ENCODE measurements around the gene LAMTOR1.
A peak's percentile ranks its signal among the peaks of the same experiment; 100 is the strongest.
"Not testable (repeated sequence)": the region's sequence is repeated elsewhere in the genome, so short reads cannot be mapped to it uniquely, and the experiment has no call there.

LAMTOR1 gene

DNA sequence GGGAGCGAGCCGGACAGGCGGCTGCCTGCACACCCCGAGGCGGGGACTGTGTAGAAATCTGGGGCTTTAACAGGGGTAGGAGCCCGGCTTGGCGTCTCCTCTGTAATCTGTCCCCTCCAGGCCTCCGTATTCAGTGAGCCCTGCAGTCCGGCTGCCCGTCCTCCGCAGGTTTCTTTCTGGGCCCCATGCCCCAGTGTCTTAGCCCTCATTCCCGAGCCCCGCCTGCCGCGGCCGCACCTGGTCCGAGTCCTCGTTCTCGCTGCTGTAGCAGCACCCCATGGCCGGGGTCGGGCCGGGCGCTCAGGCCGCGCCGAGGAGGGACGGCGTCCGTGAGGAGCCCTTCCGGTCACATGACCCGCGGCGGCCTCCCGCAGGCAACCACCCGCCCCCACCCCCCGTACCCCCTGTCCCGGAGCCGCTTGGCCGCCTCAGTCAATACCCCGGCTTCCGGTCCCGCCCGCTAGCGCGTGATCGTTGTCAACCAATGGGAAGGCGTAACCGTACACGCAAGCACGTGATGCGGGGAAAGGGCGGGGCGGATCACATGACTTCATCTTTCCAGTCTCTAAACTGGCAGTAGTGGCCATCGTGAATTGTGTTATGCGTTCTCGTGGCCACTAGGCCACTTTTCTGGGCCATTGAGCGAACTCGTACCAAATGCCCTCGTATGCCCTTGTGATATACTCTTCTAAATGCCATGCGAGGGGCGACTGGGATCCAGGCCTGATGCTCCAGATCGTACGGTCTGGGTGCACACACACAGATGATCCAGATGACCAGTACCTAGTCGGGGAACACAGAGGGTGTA lies at the start of gene LAMTOR1:
TSS of gene LAMTOR1 (minus strand) at position 352 of the 808 bp plus-strand sequence. CDS start at position 279, 73 bp downstream.
- TF ChIP-seq, protein P1, sequence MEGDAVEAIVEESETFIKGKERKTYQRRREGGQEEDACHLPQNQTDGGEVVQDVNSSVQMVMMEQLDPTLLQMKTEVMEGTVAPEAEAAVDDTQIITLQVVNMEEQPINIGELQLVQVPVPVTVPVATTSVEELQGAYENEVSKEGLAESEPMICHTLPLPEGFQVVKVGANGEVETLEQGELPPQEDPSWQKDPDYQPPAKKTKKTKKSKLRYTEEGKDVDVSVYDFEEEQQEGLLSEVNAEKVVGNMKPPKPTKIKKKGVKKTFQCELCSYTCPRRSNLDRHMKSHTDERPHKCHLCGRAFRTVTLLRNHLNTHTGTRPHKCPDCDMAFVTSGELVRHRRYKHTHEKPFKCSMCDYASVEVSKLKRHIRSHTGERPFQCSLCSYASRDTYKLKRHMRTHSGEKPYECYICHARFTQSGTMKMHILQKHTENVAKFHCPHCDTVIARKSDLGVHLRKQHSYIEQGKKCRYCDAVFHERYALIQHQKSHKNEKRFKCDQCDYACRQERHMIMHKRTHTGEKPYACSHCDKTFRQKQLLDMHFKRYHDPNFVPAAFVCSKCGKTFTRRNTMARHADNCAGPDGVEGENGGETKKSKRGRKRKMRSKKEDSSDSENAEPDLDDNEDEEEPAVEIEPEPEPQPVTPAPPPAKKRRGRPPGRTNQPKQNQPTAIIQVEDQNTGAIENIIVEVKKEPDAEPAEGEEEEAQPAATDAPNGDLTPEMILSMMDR (IDR thresholded peaks at IDR 0.05; ENCODE audit: low read depth, low read length, missing control alignments) = peak; percentile 44
- in situ Hi-C loops (cut with HindIII; ENCODE audit: low sequenced_read_pairs) = loop anchor here (25.0 kb wide), 1 partner anchor 91 kb away; no protein-coding TSS in a partner anchor
- DNase-seq (ENCODE audit: low read depth) = peak; percentile 97
- peak within 1 kb of the TSS; percentile 84 for H3K4me3 ChIP-seq (ENCODE audit: low read depth, low read length)

DNA sequence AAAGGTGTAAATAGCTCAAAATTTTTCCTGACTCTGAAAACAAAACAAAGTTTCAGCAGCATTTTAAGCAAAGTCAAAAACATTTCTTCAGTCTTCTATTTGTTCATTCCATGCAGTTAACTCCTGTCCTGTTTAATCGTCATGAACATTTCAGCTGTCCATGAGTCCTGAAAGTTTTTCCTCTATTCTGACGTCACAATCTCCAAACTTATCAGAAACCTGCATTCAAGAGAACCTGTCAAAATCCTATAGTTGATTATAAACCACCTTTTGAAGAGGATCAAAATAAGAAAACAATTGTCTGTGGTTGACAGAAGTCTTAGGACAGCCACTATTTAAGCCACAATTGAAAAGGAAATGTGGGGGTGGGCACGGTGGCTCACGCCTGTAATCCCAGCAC lies 47.8 kb upstream of the LAMTOR1 start:
- in situ Hi-C loops (cut with HindIII; ENCODE audit: low sequenced_read_pairs) = no loop called here
- no peak for DNase-seq (ENCODE audit: low read depth)
- TF ChIP-seq, protein P1 (IDR thresholded peaks at IDR 0.05; ENCODE audit: low read depth, low read length, missing control alignments) = no peak
- H3K4me3 ChIP-seq (ENCODE audit: low read depth, low read length) = no peak overlapping the region

- no peak for DNase-seq (ENCODE audit: low read depth)
- in situ Hi-C loops (cut with HindIII; ENCODE audit: low sequenced_read_pairs) = no loop called here
- TF ChIP-seq, protein P1 (IDR thresholded peaks at IDR 0.05; ENCODE audit: low read depth, low read length, missing control alignments) = no peak
- no peak overlapping the region for H3K4me3 ChIP-seq (ENCODE audit: low read depth, low read length)
Measured at GRCh38 chr11:72146625-72147024, 43.5 kb upstream of the LAMTOR1 start.

DNA sequence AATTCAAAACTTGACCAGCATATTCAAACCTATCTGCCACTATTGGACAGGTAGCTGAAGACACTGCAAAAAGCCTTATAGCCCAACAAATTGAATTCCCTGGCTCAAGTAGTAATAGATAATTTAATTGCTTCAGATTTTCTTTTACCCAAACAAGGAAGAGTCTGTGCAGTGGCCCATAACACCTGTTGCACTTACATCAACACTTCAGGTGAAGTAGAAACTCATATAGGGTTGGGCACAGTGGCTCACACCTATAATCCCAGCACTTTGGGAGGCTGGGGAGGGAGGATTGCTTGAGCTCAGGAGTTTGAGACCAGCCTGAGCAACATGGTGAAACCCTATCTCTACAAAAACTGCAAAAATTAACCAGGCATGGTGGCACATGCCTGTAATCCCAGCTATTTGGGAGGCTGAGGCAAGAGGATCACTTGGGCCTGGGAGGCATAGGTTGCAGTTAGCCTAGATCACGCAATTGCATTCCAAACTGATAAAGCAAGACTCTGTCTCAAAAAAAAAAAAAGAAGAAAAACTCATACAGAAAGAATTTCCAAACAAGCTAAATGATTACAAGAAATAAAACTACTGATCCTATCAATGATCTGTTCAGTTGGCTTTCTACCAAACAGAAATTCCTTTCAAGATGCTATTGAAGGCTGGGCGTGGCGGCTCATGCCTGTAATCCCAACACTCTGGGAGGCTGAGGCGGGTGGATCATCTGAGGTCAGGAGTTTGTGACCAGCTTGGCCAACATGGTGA lies 41.9 kb upstream of the LAMTOR1 start:
- in situ Hi-C loops (cut with HindIII; ENCODE audit: low sequenced_read_pairs) = no loop called here
- no peak overlapping the region for H3K4me3 ChIP-seq (ENCODE audit: low read depth, low read length)
- TF ChIP-seq, protein P1 (IDR thresholded peaks at IDR 0.05; ENCODE audit: low read depth, low read length, missing control alignments) = no peak
- no peak for DNase-seq (ENCODE audit: low read depth)

GRCh38 chr11:72142543-72142942 lies 39.4 kb upstream of the LAMTOR1 start:
- H3K4me3 ChIP-seq (ENCODE audit: low read depth, low read length); in situ Hi-C loops (cut with HindIII; ENCODE audit: low sequenced_read_pairs); DNase-seq (ENCODE audit: low read depth): not testable (repeated sequence)

DNA sequence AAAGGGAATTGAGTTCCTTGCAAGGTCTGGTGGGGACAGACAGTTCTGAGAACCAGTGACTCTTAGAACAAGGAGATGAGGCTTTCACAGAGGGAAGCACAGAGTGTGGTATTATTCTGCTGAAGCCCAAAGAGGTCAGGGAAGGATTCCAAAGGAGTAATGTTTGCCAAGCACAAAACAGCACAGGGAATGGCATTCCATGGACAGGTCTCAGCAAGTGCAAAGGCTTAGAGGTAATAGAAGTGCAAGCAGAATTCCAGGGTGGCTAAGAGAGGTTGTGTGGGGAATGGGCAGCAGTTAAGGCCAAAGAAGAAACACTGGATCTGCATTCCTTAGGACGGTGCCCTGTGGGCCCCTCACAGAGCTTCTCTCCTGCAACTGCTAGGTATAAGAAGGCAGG lies 39.0 kb upstream of the LAMTOR1 start:
- H3K4me3 ChIP-seq (ENCODE audit: low read depth, low read length); in situ Hi-C loops (cut with HindIII; ENCODE audit: low sequenced_read_pairs): not testable (repeated sequence)
- peak; percentile 13 for DNase-seq (ENCODE audit: low read depth)

DNA sequence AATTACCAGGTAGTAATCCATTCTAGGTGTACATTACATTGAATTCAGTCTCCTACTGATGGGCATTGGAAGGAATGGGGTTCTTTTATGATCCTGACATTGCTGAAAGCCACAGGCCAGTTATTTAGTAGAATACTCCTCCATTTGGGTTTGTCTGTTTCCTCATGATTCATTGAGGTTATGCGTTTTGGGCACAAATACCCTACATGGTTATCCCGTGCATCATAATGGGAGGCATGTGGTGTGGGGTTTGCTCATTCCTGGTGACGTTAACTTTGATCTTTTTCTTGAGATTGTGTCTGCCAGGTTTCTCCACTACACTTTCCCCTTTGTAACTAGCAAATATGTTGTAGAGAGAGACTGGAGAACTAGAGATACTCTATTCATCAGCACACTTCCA lies 38.0 kb upstream of the LAMTOR1 start:
- no peak overlapping the region for H3K4me3 ChIP-seq (ENCODE audit: low read depth, low read length)
- in situ Hi-C loops (cut with HindIII; ENCODE audit: low sequenced_read_pairs) = no loop called here
- TF ChIP-seq, protein P1 (IDR thresholded peaks at IDR 0.05; ENCODE audit: low read depth, low read length, missing control alignments) = no peak
- DNase-seq (ENCODE audit: low read depth) = peak; percentile 86
